GM18873 (cell line): ENCODE results near the gene ROPN1B.
"Not testable (repeated sequence)": the region's sequence is repeated elsewhere in the genome, so short reads cannot be mapped to it uniquely, and the experiment has no call there.

Source experiments
- ATAC-seq: cut with Tn5 transposase; IDR thresholded peaks from one replicate; pipeline ENCODE4 v1.9.1; 2021; ENCODE audit warnings: mild to moderate bottlenecking, moderate library complexity, moderate number of reproducible peaks; ENCODE audit not compliant: unreplicated experiment, low FRiP score

Gene ROPN1B

GRCh38 chr3:125968701-125969592, at the start of gene ROPN1B:
ROPN1B (plus strand) TSS chr3:125969178; CDS start chr3:125972055, 2,877 bp downstream.
- not testable (repeated sequence) for ATAC-seq

- ATAC-seq = not testable (repeated sequence)
Measured at GRCh38 chr3:125920191-125920590, 48.8 kb upstream of the ROPN1B start.

- not testable (repeated sequence) for ATAC-seq
Measured at GRCh38 chr3:125920751-125921279, 48.2 kb upstream of the ROPN1B start.

GRCh38 chr3:125921712-125922111, 47.3 kb upstream of the ROPN1B start:
- ATAC-seq = not testable (repeated sequence)

GRCh38 chr3:125923324-125924115, 45.5 kb upstream of the ROPN1B start:
- ATAC-seq = not testable (repeated sequence)

- not testable (repeated sequence) for ATAC-seq
Measured at GRCh38 chr3:125924276-125924675, 44.7 kb upstream of the ROPN1B start.

- not testable (repeated sequence) for ATAC-seq
Measured at GRCh38 chr3:125925727-125926126, 43.3 kb upstream of the ROPN1B start.

GRCh38 chr3:125928771-125929545, 40.0 kb upstream of the ROPN1B start:
- not testable (repeated sequence) for ATAC-seq

GRCh38 chr3:125929765-125930164, 39.2 kb upstream of the ROPN1B start:
- not testable (repeated sequence) for ATAC-seq

GRCh38 chr3:125931355-125931880, 37.6 kb upstream of the ROPN1B start:
- ATAC-seq = not testable (repeated sequence)

- ATAC-seq = not testable (repeated sequence)
Measured at GRCh38 chr3:125933397-125934173, 35.4 kb upstream of the ROPN1B start.

- ATAC-seq = not testable (repeated sequence)
Measured at GRCh38 chr3:125935252-125935874, 33.6 kb upstream of the ROPN1B start.

GRCh38 chr3:125936210-125936815, 32.7 kb upstream of the ROPN1B start:
- ATAC-seq = not testable (repeated sequence)

GRCh38 chr3:125936891-125937290, 32.1 kb upstream of the ROPN1B start:
- ATAC-seq = not testable (repeated sequence)

GRCh38 chr3:125947806-125948205, 21.2 kb upstream of the ROPN1B start:
- not testable (repeated sequence) for ATAC-seq

- not testable (repeated sequence) for ATAC-seq
Measured at GRCh38 chr3:125948901-125949300, 20.1 kb upstream of the ROPN1B start.

- ATAC-seq = not testable (repeated sequence)
Measured at GRCh38 chr3:125951176-125951575, 17.8 kb upstream of the ROPN1B start.

- not testable (repeated sequence) for ATAC-seq
Measured at GRCh38 chr3:125957020-125957419, 12.0 kb upstream of the ROPN1B start.
